GM19035 (cell line): ENCODE data around the gene DLGAP4.
"Not testable (repeated sequence)": the region's sequence is repeated elsewhere in the genome, so short reads cannot be mapped to it uniquely, and the experiment has no call there.

Experiments
- ATAC-seq: cut with Tn5 transposase; IDR thresholded peaks from one replicate; pipeline ENCODE4 v1.9.1; 2021; ENCODE audit not compliant: unreplicated experiment

DLGAP4 gene

GRCh38 chr20:36370991-36371790 is 65.1 kb downstream of the DLGAP4 start:
- ATAC-seq = no peak

DNA sequence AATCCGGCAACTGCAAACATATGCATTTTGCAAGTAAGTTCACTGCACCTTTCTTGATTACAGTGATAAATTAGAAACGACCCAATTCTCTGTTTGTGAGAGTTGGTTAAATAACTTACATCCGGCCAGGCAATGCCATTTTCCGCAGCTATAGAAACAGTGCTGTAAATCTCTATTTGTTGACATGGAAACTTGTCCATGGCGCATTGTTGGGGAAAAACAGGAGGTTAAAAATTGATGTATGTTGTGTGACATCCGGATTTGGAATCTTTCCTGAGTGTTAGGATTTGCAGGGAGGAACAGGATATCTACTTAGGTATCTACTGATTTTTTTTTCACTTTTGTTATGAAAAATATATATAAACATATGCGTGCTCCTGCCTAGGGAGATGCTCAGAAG is 66.5 kb downstream of the DLGAP4 start:
- ATAC-seq = no peak

GRCh38 chr20:36373089-36373488 is 67.0 kb downstream of the DLGAP4 start:
- ATAC-seq = no peak

- no peak for ATAC-seq
Measured at GRCh38 chr20:36374995-36375394, 68.9 kb downstream of the DLGAP4 start.

DNA sequence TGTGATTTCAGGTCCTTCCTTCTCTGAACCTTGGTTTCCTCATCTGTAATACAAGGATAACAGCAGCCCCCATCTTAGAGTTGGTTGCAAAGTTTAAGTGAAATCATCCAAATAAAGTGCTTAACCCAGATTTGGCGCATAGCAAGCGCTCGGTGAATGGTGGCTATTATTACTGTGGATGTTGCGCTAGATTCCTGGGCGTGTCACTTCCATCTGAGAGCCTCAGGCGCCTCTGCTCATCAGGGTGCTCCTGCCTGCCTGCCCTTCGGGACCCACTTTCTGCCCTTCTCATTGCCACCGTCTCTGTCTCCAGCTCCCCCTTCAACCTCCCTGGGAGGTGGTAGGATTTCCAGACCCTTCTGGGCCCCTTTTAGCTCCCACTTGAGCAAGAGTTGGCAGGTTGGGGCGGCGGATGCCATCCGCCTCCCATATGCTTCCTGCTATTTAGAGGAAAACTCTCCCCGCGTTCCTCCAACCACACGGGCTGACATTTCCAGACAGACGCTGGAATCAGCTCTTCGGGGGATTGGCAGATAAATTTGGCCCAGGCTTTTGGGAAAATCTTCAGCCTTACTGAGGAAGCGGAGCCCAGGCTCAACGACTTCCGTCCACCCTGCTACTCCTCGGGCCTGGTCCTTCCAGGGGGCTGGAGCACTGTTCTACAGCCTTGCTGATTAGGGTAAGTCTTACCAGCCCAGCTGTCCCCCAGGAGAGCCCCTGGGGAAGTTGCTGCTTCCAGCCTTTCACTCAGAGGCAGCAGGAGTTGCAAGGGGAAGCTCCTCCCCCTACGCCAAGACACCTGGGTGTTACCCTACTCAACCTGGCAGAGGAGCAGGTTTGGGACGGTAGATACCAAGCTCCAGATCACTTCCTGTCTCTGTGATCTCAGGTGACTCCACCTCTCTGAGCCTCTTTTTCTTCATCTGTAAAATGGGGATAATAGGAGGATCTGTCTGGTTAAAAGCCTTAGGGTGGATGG is 71.5 kb downstream of the DLGAP4 start:
- ATAC-seq = no peak

DNA sequence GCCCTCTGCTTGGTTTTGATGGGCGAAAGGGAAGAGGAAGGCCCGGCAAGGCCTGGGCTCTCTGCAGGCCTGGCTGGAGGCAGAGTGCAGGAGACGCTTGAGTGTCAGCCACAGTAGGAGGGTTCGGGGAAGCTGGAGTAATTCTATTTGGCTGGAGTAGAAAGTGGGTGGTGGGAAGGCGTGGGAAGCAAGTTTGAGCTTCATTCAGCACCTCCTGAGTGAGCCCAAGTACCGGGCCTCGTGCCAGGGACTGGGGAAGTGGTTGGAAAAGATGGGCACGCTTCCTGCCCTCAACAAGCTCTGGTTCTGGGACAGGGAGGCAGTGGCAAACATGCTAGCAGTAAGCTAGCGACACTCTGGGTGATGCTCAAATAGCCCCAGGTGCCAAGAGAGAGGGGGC is 72.5 kb downstream of the DLGAP4 start:
- ATAC-seq = no peak

GRCh38 chr20:36379914-36380313 is 73.8 kb downstream of the DLGAP4 start:
- not testable (repeated sequence) for ATAC-seq

- no peak for ATAC-seq
Measured at GRCh38 chr20:36384022-36384619, 78.0 kb downstream of the DLGAP4 start.

- no peak for ATAC-seq
Measured at GRCh38 chr20:36385503-36385902, 79.4 kb downstream of the DLGAP4 start.

DNA sequence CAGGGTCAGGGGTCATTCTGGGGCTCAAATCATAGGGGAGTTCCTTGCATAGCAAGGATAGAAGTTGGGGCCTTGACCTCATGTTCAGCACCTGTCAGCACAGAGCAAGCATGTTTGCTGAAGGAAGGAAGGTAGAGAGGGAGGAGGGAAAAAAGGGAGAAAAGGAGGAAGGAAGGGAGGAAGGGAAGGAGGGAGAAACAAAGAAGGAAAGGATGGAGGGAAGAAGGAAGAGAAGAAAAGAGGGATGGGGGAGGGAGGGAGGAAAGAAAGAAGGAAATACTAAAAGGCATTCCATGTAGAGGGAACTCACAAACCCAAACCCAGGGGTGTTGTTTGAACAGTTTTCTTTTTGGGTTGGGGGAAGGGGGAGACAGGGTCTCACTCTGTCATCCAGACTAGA is 80.1 kb downstream of the DLGAP4 start:
- ATAC-seq = no peak

DNA sequence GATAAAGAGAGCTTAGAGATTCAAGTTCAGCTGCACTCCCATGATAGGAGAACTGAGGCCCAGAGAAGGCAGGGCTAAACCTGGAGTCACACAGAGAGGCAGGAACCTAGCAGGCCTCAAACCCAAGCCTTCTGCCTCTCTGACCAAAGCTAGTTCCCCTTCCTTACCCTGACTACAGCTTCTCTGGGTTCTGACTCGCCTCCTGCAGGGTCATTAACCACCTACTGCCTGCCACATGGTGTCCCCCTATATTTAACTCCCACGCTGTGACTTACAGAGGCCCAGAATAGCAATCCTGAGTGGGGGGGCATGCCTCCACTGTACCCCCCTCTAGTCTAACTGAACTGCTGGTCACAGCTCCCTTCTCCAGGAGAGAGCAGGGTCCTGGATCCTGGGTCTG is 84.1 kb downstream of the DLGAP4 start:
- ATAC-seq = no peak

DNA sequence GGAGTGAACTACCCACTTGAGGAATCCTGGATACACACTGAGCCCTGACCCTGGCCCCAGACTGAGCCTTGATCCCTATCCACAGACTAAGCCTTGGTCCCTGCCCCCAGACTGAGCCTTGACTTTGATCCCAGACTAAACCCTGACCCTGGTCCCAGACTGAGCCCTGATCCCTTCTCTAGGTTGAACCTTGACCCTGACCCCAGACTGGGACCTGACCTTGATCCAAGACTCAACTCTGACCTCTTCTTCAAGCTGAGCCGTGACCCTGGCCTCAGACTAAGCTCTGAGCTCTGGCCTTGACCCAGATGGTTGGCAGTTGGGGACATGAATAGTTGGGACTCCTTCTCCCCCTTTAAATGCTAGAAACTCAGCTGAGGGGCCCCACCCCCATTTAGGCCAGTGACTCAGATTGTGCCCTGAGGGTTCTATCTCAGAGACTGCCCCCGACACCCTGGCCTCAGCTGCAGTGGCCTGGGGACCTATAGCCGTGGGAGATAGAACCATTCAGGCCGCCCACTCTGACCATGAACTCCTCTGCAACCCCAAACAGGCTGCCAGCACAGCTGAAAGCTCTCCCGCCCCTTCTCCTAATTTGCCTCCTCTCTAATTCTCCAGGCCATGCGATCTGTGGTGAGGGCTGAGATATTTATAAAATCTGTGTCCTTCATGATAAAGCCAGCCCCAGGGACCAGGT is 84.7 kb downstream of the DLGAP4 start:
- ATAC-seq = no peak

- ATAC-seq = no peak
Measured at GRCh38 chr20:36391456-36391855, 85.3 kb downstream of the DLGAP4 start.

- no peak for ATAC-seq
Measured at GRCh38 chr20:36391955-36392354, 85.8 kb downstream of the DLGAP4 start.

DNA sequence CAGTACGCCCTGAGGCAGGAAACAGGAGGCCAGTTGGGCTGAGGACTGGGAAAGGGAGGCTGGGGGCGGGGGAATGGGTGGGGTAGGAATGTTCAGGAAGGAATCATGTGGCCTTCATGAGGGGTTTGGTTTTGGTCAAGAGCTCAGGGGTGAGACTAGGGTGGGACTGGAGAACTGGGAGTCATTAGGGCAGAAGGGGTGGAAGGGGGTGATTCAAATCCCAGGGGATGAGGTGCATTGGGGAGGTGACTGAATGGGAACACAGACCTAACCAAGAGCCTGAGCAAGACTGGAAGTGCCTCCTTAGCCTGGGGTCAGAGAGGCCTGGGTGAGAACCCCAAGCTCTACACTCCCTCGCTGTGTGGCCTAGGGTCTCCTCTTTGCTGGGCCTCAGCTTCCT is 86.8 kb downstream of the DLGAP4 start:
- no peak for ATAC-seq

GRCh38 chr20:36394340-36394965 is 88.3 kb downstream of the DLGAP4 start:
- no peak for ATAC-seq

DNA sequence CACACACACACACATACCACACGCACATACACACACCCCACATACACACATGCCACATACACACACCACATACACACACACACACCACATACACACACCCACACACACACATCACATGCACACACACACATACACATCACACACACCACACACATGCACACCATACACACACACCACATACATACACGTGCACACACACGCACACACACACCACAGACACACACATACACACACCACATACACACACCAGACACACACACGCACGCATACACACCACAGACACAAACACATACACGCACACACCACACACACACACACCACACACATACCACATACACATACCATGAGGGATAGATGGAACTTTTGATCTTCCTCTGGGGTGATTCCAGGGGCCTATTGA is 90.2 kb downstream of the DLGAP4 start:
- no peak for ATAC-seq

DNA sequence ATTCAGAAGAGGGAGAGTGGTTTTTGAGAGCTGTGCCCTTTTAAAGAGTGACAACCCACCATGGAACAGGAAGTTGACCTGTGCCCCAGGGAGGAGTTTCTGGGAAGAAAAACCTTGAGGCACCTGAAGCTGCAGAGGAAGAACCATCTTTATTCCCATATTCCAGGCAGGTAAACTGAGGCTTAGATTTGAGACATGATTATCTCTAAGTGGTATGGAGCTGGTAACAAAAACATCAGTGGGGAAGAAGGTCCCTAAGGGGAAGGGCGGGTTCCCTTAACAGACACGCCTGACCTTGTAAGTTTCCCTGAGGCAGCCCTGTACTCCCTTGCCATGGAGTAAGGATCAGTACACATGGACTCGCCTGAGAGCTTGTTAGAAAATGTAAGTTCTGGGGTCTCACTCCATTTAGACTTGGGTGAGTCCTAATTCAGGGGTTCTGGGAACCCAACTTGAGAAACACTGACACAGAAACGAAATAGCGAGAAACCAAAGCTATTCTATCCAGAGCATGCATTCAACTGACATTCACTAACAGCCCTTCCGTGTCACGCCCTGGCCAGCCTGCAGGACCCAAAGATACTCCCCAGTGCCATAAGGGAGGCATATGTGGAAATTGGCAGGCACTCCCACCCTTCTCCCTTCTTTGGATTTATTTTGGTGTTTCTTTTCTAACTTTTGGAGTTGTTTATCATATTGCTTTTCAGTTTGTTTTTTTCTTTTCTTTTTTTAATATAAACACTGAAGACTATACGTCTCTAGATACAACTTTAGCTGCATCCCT is 90.9 kb downstream of the DLGAP4 start:
- ATAC-seq = no peak

DNA sequence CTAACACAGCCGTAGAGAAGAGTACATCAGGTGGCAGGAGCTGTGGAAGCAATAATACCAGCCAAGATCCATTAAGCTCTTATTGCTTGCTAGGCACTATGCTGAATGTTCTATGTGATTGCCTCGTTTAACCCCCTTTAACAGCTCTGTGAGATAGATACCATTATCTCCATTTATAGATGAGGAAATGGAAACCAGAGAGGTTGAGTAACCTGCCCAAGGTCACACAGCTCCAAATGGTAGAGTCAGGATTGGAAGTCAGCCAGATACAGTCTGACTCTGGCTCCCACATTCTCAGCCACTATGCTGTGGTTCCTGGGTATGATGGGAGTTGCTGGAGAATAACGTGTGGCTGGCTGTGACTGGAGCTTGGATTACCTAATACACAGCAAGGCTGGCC is 92.4 kb downstream of the DLGAP4 start:
- ATAC-seq = no peak
